DMS53 (cell line): ENCODE results near the gene PDSS1.

ENCODE experiments used
- DNase-seq: peaks from one replicate; lab custom pipeline; 2025; lab: John Stamatoyannopoulos, UW

PDSS1 gene

DNA sequence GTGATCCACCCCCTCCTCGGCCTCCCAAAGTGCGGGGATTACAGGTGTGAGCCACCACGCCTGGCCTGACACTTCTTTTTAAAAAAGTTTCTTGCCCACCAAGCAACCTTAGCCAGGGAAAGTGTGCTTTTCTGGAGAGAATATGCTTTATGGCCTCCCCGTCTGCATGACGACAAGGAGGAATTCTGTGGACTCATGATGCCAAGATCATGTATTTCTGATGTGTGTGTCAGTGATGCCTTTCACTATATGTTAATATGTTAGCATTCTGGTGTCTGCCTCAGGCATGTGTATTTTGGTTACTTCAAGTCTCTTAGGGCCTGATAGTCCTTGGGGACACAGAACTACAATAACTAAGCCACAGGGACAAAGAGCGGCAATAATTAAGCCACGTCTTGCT lies 2.1 kb downstream of the PDSS1 start:
- no peak for DNase-seq

DNA sequence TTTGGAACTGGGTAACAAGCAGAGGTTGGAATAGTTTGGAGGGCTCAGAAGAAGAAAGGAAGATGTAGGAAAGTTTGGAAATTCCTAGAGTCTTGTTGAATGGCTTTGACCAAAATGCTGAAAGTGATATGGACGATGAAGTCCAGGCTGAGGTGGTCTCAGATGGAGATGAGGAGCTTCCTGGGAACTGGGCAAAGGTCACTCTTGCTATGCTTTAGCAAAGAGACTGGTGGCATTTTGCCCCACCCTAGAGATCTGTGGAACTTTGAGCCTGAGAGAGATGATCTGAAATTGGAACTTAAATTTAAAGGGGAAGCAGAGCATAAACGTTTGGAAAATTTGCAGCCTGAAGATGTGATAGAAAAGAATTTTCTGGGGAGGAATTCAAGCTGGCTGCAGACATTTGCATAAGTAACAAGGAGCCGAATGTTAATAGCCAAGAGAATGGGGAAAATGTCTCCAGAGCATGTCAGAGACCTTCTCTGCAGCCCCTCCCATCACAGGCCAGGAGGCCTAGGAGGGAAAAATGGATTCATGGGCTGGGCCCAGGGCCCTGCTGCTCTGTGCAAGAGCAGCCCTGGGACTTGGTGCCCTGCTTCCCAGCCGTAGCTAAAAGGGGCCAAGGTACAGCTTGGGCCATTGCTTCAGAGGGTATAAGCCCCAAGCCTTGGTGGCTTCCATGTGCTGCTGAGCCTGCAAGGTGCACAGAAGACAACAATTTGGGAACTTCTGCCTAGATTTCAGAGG lies 3.6 kb downstream of the PDSS1 start:
- DNase-seq: no peak

DNA sequence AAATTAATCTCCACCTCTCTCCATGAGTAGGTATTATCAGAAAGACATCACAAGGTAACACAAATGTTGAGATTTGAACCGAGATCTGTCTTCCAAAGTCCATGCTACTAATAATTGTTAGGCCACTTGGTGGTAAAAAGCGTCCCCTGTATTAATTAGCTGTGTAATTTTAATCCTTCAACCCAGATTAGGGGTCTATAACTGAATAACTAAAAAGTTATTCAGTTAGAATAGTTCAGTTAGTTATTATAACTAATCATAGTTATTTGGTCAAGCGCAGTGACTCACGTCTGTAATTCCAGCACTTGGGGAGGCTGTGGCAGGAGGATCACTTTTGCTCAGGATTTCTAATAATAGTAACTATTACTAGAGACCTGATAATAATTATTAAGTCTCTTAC lies 5.6 kb downstream of the PDSS1 start:
- no peak for DNase-seq

DNA sequence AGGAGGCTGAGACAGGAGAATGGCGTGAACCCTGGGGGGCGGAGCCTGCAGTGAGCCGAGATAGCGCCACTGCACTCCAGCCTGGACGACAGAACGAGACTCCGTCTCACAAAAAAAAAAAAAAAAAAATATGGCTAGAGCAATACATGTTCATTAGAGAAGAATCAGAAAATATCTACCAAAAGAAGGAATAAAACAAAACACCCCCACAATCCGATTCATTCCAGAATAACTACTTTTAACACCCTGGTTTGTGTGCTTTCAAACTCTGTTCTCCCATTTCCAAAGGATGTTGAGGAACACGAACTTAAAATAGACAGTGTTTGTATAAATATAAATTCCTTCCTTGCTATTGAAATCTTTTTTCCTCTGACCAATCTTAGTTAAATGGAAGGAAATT lies 6.5 kb downstream of the PDSS1 start:
- DNase-seq: no peak

DNA sequence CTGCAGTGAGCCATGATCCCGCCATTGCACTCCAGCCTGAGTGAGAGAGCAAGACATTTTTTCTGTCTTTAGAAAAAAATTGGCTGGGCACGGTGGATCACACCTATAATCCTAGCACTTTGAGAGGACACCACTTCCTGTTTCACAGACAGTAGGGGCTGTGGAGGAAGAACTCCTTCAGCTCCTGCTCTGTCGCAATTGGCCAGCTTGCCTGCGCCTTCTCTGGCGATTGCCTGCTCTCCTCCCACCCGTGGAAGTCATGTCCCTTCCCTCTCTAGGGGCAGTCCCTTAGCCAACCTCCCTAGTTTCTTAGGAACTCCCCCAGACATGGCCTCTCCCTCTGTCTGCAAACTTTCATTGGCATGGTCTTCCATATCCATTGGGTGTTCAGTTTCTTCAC lies 8.7 kb downstream of the PDSS1 start:
- no peak for DNase-seq

DNA sequence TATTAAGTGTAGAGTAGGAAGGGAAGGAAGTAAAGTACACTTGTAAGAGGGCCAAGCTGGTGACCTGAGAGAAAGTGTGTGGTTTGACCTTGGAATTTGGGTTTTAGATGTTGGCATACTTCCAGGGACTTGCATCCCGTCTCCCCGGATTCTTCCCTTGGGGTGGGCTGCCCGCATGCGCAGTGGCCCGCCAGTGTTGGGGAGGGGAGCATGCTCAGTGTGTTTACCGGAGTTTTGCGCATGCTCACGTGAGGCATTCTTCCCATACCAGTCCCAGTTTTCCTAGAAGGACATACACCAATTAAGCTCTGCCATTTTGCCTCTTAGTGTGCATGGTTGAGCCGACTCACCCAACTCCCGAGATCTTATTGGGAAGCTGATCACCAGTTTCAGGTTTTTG lies 9.4 kb downstream of the PDSS1 start:
- no peak for DNase-seq

DNA sequence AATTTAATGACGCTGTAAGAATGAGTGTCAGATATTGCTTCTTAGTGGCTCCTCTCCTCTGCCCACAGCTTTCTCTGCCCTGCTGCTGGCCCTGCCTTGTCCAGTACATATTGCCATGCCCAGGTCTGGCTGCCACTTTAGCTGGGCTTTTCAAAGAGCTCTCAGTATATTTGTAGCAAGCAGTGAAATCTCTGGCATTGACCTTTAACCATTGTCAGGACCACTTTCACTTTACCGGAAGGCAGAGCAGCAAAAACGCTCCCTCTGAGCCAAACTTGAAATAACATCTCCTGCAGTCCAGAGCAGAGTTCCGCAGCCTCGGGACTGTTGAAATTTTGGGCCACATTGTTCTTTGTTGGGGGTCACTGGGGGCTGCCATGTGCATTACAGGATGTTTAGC lies 13.8 kb downstream of the PDSS1 start:
- no peak for DNase-seq

DNA sequence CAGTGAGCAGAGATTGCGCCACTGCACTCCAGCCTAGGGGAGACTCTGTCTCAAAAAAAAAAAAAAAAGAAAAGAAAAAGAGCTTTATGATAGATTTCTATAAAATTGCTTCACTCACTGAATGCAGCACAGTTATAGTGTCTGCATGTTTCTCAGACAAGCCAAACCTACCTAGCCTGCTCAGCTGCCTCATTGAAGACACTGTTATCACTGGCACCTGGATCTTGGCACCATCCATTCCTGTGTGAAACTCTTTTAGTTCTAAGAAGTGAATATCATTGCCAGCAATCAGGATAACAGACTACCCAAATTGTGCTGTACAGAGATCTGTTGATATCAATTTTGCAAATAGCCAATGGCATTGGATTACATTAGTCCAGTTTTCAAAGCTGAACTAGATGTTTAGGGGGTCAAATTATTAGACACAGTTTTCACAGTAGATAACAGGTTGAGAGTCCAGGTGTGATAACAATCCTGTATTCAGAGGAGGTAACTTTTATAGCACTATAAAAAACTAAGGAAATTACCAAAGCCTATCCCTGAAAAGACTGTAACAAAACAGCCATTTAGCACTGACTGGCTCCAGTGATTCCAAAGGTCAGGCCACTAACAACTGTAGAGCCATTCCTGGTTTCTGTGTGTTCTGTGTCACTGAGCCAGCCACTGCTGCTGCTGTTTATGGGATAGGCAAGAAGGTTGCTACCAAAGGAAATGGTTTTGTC lies 17.1 kb downstream of the PDSS1 start:
- peak; percentile 60 for DNase-seq

DNA sequence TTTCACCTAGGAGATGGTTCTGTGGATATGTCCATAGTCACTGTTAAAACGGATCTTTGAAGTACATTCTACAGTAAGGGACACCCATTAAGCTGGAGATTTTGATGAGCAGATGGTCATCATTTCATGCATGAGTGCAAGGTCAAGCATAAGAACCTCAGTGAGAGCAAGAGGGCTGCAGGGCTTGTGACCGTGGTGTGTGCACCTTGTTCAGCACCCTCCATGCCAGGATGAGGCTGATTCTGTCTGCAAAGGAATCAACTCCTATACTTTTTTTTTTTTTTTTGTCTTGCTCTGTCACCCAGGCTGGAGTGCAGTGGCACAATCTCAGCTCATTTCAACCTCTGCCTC lies 17.6 kb downstream of the PDSS1 start:
- peak; percentile 60 for DNase-seq

DNA sequence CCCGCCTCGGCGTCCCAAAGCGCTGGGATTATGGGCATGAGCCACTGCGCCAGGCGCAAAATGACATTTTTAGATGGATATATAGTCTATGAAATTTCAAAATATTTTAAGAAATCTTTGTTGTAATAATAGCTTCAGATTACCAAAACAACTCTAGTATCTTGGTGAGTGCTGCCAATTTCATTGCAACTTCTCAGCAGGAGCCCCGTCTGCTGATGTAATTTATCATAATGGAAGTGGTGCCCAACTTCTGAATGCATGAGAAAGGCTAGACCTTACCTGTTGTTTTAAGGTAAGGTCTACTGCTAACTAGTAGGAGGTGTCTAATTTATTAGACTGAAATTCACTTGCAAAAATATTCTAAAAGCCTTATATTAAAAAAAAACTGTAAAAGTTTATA lies 20.0 kb downstream of the PDSS1 start:
- DNase-seq: no peak

DNA sequence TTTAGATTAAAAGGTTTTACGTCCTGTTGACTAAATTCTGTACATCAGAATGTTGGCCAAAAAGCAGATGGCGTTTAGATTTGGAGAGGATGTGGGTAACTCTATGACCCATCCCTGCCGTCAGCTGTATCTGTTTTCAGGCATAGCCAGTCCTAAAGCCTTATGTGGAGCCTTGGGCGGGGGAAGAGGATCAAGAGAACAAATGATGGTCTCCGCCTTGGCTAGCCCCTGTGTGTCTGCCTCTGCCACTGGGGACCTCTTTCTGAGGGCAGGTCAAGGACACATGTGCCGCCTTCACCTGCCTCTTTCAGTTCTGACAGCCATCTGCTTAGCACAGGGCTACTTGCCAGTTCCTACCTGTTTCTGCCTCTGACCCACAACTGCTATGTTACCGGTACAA lies 24.1 kb downstream of the PDSS1 start:
- DNase-seq: no peak

DNA sequence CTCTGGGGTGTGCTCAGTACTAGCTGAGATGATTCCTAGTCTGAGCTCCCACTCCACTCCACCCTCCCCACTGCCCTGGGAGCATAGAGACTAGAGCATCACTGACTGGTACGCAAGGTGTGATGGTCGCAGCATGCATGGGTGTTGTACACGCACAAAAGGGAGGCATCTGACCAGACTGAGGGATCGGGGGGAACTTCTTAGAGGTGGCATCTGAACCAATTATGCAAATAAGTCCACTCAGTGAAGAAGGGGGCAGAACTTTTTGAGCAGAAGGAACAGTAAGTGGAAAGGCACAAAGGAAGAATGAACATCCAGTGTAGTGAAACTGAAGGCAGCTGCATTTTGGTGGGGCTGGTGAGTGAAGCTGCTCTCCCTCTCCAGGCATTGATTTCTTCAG lies 25.5 kb downstream of the PDSS1 start:
- DNase-seq: no peak

DNA sequence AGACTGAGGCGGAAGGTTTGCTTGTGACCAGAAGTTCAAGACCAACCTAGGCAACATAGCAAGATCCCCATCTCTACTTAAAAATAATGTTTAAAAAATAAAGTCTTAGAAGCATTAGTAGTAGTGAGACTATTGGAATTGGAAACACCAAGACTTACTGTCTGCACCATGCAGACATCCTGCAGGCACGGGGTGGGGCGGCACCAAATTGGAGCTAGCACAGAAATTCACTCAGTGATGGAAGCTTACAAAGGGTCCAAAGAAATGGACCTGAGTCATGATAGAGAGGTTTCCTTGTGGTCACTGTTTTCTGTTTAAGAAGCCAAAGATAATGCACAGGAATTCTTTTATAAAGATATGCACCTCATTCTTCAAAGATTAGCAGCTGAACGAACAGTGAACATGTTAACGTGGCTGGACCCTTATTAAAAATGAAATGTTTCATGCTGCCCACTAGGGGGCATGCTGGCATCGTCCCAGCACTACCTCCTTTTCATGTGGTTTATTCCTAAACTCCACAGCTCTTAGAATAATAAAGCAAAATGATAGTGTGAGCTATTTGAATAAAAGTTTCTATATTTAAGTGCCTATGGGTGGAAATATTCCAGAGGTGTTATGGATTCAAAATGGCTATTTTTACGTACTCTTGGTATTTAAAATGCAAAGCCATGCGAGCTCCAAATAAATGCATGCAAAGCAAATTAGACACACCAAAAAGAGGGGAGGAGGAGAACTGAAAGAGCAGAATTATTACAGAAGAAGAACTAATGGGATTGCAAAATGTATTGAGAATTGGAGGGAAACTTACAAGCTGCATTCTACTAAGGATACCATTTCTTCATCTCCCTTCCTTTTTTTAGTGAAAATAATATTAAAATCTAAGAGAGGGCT lies 28.6 kb downstream of the PDSS1 start:
- DNase-seq: peak; percentile 71

DNA sequence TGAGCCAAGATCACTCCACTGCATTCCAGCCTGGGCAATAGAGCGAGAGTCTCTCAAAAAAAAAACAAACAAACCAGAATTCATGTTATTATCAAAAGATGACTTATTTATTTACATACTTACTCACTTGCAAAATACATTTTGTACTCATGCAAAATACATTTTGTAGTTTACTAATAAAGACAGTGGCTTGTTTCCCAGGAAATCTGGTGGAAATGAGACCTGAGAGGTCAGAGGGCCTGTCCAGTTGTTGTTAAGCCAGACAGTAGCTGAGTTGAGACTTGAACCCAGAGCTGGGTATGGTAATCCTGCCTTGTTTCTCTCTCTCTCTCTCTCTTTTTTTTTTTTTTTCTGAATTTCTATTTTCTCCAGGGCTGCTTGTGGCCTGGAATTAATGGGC lies 29.5 kb downstream of the PDSS1 start:
- no peak for DNase-seq

DNA sequence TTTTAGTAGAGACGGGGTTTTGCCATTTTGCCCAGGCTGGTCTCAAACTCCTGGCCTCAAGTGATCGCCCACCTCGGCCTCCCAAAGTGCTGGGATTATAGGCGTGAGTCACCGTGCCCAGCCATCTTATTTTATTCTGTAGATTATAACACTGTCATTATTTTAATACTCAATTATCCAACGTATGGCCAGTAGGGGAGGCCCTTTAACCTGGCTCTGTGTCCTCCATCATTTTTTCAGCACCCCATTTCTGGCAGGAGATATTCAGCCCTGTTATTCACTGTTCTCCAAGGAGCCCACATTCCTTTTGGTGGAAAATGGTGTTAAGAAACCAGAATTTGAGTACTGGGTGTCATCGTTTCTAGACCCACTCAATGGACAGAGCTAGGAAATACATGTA lies 31.5 kb downstream of the PDSS1 start:
- DNase-seq: no peak

DNA sequence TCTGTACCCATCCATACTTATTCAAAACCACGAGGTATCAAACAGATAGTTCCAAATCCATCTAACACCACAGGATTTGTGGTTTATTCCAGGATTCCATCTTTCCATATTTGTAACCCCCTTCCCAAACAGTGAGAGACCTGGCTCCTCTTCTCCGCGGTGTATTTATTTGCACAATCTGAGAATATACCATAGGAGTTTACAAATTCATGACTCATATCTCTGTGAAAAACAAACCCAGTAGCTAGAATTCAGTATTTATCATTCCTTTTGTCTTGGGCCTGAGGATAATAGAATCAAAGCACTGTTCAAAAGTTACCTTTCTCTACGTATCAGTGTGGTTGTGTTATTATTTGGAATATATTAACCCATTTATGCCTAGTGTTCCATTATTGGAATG lies 31.9 kb downstream of the PDSS1 start:
- peak; percentile 39 for DNase-seq

DNA sequence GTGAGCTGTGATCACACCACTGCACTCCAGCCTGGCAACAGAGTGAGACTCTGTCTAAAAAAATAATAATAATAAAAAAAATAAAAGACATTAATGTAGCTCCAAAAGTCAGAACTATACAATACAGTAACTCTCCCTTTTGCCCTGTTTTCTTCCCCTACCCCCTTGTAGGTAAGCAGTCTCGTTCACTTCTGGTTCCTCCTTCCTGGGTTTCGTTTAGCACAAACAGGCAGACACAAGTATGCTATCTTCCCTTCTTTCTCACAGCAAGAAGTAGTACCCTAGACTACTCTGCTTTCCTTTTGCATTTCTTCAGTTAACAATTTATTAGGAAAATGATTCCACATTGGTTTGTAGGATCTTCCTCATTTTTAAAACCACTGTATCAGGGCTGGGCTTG lies 33.1 kb downstream of the PDSS1 start:
- DNase-seq: no peak

DNA sequence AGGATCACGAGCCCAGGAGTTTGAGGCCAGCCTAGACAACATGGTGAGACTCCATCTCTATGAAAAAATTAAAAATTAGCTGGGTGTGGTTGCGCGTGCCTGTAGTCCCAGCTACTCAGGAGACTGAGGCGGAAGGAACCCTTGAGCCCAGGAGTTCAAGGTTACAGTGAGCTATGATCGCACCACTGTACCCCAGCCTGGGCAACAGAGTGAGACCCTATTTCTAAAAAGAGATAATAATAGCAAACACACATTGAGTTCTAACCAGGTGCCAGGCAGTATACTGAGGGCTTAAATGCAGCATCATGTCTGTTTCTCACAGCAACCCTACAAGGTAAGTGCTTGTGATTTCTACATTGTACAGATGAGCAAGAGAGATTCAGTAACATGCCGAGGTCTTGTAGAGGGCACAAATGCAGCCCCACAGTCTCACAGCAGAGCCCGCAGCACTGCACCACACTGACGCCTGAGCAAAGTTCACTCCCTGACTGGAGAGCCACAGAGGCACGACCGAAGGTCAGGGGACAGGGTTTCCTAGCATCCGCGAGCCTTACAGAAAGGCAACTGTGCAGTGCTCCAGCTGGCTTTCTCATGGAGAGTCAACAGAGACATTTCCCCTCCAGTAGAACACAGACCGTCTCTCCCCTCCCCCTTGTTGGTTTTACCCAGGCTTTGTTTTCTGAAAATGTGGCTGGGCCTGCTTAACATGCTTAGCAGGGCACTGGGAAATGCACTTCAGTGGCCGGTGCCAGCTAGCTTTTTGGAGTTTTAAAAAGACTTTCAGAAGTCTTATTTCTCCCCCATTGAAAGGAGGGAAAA lies 36.5 kb downstream of the PDSS1 start:
- DNase-seq: peak; percentile 86

DNA sequence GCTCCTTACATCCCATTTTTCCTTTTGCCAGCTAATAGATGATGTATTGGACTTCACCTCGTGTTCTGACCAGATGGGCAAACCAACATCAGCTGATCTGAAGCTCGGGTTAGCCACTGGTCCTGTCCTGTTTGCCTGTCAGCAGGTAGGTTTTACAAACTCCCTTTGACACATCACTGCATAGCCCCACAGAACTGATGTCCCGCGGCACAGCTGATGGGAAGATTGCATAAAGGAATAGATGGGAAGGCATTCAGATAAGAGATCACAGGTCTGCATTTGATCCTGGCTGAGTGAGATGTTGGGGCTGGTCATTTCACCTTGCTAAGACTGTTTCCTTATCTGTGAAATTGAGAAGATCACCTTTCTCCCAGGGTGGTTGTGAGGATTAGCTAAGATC lies 37.9 kb downstream of the PDSS1 start:
- no peak for DNase-seq

DNA sequence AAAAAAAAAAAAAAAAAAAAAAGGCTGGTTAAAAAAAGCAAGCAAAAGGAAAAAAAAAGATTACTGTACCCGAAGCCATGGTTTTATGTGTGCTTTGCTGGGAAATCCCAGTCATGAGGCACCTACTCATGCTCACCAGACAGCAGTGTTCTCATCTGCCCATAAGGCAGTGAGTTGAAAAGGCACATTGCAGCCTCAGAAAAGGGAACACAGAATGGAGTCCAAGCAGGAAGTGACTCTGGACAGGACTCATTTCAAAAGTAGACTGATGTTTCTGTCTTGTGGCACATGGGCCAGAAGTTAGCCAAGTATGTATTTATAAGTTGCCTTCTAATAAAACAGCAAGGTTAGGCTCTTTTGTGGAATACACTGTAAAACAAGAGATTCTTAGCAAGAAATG lies 40.2 kb downstream of the PDSS1 start:
- DNase-seq: peak; percentile 23

DNA sequence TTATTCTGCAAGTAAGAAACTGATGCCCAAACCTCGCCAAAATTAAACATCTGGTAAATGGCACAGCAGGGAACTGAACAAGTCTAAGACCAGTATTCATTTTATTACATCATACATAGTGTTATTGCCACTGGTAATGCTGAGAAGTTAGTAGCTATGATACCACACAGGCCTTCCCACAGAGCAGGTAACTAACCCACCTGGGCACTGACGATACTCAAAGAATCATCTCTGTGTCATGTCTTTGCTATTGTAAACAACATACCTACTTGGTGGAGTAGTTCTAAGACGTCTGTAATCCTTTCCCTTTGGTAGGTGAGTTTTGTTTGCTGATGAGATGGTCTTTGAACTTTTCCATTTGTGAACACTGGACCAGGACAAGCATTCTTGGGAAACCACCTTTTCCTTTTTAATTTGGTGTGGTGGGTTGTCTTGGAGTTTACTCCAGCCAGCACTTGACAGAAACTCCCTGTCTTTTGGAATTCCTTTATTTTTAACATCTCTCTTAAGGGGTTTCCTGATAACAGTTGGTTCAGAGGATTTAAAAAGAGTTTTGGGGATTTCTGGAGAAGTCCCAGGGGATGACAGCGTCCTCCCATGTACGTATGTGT lies 40.9 kb downstream of the PDSS1 start:
- DNase-seq: no peak
